HG03432 (cell line): ENCODE results near the gene TLK1.
"Not testable (repeated sequence)": the region's sequence is repeated elsewhere in the genome, so short reads cannot be mapped to it uniquely, and the experiment has no call there.

Experiments used
- ATAC-seq: cut with Tn5 transposase; IDR thresholded peaks from one replicate; pipeline ENCODE4 v1.9.1; 2021; ENCODE audit warnings: mild to moderate bottlenecking, moderate library complexity; ENCODE audit not compliant: unreplicated experiment

The TLK1 gene

DNA sequence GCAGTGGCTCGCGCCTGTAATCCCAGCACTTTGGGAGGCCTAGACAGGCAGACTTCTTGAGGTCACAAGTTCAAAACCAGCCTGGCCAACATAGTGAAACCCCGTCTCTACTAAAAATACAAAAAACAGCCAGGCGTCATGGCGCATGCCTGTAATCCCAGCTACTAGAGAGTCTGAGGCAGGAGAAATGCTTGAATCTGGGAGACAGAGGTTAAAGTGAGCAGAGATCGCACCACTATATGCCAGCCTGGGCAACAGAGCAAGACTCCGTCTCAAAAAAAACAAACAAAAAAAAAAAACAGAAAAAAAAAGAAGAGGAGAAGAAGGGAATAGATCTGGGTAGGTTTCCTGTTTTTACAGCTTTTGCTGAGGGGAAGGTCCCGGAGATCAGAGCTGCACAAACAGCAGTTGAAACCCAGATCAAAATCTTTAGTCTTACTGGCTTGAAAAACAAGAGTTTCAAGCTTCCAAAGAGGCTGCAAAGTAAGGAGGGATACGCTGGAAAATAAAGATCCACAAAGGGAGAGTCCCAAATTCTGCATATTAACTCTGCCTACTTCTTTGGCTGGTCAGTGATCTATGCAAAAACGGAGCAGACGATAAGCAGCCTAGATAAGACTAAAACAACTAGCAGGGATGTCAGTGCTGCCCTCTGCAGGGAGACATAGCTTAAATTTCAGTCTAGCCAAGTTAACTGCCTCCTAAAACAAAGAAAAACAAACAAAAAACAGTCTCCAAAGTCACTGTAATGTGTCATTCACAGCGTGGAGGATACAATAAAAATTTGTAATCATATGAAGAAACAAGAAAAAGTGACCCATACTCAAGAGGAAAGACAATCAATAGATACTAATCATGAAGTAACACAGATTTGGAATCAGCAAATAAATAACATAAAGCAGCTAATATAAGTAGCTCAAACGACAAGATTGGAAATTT lies 74.1 kb downstream of the TLK1 start:
- no peak for ATAC-seq

DNA sequence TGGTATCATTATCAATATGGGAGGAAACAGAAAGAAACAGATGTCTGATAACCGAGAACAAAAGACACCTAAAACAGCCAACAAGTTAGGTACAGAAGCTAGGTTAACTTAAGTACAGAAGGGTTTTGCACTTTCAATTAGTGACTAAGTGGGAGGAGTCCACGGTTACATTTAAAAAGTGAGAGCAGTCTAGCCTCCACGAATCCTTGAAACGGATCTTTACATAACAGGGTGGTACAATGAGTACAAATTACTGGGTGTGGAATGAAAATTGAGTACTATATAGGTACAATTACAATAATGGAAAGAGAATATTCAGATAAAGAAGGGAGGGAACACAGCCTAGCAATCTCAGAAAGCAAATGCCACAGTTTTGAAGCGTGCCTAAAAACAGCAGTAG lies 76.6 kb downstream of the TLK1 start:
- ATAC-seq = no peak

DNA sequence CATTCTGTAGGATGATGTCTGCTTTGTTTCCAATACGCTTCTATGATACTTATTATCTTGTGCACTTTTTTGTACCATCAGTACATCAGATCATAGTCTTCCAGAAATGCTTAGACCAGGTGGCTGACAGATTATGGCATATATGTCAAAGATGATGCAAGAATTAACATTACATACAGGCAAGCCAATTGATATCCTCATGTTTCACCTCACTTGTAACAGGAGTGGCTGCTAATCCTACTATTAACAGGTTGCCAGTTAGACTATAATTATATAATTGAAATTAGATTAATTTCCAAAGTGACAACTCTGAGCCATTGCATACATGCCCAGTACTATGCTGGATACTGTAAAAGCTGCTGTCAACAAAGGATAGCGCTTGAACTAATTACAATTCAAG lies 77.2 kb downstream of the TLK1 start:
- no peak for ATAC-seq

DNA sequence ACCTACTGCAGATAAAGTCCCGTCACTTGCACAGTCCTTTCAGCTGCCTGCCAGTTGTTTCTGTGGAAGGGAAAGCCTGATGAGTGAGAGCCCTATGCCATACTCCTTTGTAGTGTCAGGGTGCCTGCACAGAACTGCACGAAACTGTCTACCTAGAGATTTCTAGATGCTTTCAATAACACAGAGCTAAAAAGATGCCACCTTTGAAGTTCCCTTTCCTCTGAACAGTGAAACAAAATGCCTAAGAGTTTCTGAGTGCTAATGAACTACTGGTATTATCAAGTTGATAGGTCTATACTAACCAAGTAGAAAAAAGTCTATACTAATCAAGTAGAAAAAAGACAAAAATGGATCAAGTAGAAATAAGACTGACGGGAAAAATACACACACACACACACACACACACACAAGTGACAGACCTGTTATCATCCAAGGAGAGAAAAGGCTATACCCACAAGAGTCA lies 79.0 kb downstream of the TLK1 start:
- no peak for ATAC-seq

DNA sequence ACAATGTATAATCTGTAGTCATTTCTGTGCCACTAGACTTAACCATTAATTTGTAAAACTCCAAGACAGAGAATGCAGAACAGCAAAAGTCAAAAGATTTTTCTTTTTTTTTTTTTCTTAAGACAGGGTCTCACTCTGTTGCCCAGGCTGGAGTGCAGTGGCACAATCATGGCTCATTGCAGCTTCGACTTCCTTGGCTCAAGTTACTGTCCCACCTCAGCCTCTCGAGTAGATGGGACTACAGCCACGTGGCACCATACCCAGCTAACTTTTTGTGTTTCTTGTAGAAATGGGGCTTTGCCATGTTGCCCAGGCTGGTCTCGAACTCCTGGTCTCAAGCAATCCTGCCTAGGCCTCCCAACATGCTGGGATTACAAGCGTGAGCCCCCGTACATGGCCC lies 80.1 kb downstream of the TLK1 start:
- ATAC-seq = no peak

DNA sequence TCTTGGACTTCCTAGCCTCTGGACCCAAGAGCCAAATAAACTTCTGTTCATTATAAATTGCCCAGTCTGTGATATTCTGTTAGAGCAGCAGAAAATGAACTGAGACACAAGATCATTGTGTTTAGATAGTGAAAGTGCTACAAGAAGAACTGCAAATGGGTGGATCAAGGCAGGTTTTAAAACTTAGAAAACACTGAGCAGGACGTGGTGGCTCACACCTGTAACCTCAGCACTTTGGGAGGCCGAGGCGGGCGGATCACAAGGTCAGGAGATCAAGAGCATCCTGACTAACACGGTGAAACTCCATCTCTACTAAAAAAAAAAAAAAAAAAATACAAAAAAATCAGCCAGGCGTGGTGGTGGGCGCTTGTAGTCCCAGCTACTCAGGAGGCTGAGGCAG lies 84.3 kb downstream of the TLK1 start:
- not testable (repeated sequence) for ATAC-seq

DNA sequence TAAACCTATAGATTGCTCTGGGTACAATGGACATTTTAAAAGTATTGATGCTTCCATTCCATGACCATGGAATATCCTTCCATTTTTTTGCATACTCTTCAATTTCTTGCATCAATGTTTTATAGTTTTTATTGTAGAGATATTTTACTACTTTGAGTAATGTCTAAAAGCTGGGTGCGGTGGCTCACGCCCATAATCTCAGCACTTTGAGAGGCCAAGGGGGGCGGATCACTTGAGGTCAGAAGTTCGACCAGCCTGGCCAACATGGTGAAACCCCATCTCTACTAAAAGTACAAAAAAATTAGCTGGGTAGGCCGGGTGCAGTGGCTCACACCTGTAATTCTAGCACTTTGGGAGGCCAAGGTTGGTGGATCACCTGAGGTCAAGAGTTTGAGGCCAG lies 88.5 kb downstream of the TLK1 start:
- no peak for ATAC-seq

DNA sequence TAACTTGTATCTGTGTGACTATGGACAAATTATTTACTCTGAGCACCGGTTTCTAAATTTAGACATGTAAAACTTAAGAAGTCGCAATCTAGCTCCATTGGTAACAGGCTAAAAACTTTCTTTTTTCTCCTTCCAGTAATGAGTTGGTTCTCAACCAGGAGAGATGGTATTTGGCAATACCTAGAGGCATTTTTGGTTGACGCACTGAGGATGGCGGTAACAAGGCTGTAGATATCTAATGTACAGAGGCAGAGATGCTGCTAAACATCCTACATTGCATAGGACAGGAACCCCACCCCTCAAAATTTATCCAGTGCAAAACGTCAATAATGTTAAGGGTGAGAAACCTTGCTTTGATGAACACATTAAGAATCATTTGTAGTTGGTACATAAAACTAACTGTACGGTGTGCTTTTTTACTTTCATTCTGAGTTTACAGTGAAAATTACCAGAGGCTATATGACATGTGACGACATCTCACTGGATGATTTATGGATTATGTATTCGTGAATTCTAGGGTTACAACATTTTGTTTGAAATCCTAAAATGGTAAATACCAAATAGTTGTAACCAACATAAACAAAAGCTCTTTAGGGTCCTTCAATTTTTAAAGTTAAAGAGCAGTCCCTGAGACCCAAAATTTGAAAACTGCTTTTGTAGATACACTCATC lies 91.3 kb downstream of the TLK1 start:
- ATAC-seq = no peak

DNA sequence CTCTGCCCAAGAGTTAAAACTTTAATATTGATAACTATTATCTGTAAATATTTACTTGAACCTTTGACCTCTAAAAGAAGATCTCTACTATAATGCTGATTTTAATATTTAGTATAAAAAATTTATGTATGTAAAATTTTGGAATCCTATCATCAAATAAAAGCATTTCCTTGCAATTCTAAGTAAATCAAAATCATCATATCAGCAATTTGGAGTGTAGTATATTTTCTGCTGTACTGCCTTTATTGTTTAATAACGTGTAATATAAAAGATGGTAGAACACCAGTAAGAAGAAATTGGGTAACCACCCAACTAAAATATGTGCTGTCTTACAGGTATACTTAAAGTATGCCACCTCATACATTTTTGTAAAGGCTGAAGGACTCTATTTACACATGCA lies 94.6 kb downstream of the TLK1 start:
- no peak for ATAC-seq

DNA sequence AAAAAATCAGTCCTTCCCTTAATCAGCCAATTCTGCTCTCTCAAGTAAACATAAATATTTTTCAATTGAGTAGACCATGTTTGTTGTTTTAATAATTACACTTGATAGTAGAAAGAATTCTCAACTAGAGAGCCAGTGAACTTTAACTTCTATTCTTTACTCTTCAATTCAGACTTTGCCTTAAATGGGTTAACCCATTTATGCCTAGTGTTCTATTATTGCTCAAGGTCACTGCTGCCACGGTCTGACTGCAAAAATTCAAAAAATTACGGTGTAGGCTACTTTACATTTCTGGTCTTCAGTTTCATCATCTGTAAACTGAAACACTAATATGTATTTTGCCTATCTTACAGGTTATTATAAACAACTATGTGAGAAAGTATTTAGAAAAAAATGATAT lies 103.1 kb downstream of the TLK1 start:
- no peak for ATAC-seq

DNA sequence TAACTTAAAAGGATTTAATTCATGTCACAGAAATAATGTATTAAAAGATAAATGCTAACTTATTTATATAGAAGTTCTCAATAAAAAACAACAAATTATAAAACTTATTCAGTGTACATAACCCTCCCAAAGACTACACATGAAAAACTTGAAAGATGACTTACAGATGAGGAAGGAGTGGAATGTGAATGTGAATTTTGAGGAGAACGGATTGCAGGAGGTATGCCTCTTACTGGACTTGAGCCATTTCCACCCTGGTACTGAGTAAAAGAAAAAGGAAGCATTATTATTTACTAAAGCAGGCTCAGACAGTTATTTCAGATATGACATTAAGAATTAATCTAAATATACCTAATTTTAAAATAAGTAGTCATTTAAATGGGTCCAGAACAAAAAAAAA lies 104.4 kb downstream of the TLK1 start:
- no peak for ATAC-seq

DNA sequence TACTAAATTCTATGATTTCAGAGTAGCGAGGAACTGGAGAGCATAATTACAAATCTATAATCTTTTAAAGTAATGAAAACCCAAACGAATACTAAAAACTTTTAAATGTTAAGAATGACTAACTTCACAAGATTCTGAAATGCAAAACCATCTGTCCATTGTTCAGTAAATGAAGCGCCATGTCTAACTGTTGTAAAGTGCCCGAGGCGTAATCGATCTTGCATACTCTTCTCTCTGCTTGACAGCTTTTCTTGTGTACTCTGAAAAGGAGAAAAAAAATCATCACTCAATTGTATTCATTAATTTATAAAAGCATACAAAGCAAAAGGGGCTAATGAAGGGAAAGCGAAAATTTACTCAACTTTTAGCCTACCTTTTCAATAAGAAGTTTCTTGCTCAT lies 111.0 kb downstream of the TLK1 start:
- ATAC-seq = no peak

DNA sequence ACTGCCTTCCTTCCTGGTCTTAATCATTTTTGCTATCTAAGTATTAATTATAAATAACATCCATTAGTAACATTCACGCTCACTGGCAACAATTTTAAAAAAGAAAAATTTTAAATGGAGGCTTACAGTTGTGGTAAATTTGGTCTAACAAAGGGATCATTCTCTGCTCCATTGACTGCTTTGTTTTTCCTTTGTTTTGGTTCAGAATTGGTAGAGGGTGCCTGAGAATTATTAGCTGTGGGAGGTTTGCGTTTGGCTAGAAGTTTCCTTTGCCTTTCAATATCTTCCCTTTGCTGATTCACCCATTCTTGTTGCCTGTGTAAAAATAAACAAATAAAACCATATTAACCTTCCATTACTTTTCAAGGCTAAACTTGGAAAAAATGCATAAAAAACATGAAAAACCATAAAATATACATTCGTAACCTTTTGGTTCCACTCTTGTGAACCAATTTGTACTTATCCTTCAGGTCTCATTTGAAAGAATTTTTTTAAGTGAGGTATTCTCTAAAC lies 114.6 kb downstream of the TLK1 start:
- no peak for ATAC-seq

DNA sequence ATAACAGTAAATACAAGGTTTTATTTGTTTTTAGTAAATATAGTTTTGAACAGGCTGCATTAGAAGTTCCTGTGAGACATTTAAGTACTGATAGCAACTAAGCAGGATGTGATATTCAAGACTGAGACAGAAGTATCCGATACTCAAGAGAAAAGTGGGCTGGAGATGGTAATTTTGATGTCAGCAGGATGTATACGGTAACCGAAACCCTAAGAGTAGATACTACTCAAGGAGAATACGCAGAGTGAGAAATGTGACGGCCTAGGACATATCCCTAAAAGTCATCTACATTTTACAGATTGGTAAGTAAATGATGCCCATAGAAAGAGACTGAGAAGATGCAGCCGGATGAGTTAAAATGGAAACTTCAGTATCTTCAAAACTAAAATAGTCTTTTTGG lies 116.3 kb downstream of the TLK1 start:
- no peak for ATAC-seq

DNA sequence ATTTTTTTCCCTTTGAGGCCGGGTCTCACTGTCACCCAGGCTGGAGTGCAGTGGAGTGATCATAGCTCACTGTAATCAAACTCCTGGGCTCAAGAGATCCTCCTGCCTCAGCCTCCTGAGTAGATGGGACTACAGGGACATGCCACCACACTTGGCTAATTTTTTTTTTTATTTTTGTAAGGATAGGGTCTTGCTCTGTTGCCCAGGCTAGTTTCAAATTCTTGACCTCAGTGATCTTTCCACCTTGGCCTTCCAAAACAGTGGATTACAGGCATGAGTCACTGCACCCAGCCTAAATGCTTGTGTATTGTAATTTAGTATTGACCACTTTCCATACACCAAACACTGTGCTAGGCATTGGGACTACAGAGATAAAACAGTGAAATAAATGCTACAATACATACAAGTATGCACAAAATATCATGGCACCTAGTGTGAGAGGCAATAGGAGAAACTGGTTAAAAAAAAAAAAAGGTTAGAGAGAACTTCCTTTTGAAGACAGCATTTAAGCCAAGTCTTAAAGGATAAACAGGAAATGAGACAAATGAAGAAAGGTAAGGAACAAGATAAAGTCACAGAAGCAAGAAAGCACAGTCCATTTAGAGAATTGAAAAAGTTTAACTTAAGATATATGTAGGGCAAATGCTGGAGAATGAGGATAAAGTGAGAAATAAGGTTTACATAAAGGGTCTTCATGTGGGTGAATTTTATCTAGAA lies 118.3 kb downstream of the TLK1 start:
- ATAC-seq = no peak

DNA sequence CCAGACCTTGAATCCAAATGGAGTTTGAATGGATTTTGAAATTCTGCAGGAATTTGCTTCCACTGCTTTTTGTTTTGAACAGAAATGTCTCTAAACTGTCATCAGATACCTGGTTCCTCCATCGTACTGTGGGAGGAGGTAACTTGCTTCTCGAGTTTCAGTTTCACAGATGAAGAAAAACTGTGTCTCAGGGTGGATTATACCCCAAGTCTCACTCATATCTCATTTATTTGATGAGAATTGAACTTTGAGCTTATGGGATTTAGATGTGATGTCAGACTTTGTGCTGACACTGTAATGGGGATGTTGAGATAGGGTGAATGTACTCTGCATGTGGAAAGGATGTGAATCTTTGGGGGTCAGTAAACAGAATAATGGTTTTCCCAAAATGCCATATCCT lies 124.2 kb downstream of the TLK1 start:
- no peak for ATAC-seq

DNA sequence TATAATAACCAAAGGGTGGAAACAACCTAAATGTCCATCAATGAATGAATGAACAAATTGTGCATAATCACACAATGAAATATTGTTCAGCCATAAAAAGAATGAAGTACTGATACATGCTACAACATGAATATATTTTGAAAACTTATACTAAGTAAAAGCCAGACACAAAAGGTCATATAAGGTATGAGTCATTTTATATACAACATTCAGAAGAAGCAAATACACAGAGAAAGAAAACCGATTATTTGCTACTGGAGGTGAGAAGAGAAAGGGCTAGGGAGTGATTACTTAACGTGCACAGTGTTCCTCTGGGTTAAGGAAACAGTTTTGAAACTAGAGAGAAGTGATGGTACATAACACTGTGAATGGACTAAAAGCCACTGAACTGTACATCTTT lies 126.4 kb downstream of the TLK1 start:
- ATAC-seq = no peak

DNA sequence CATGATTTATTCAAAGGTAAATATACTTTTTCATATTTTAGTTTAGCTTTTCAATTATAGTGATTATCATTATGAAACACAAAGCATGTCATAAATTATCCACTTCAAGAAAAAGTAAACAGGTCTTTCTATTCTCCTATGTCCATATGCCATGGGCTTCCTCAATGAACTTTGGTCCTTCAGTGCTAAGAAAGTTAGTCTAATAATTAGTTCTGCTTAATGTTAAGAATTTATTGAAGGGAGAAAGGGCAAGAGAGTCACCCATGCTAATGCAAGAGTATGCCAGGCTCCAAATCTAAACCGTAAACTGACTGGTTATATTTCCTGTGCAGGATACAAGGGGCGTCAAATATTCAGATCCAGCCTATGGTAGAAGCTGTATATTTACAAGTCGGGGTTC lies 135.5 kb downstream of the TLK1 start:
- ATAC-seq = no peak

DNA sequence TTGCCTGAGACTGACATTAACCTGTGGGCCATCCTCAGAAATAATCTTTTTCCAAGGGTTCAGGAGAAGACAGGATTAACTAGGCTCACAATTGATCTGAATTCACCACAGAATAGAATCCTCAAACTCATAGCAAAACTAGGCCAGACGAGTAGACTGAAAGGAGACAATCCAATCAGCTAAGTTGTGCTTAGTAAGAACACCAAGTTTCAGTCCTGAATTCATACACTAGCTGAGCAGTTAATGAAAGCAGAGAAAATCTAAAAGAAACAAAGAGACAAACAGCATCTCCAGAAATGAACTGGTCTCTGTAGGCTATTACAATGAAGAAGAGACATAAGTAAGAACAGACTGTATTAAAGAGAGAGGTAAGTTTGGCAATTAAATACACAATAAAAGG lies 142.2 kb downstream of the TLK1 start:
- peak; percentile 78 for ATAC-seq

DNA sequence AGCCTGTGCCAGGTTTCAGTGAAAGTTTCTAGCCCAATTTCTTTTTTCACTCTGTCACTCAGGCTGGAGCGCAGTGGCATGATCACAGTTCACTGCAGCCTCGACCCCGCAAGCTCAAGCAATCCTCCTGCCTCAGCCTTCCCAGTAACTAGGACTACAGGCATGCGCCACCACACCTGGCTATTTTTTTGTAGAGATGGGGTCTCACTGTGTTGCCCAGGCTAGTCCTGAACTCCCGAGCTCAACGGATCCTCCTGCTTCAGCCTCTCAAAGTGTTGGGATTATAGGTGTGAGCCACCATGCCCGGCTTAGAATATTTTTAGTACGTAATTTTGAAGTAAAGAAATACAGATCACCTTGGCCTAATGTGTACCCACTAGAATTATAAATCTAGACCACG lies 144.6 kb downstream of the TLK1 start:
- no peak for ATAC-seq

DNA sequence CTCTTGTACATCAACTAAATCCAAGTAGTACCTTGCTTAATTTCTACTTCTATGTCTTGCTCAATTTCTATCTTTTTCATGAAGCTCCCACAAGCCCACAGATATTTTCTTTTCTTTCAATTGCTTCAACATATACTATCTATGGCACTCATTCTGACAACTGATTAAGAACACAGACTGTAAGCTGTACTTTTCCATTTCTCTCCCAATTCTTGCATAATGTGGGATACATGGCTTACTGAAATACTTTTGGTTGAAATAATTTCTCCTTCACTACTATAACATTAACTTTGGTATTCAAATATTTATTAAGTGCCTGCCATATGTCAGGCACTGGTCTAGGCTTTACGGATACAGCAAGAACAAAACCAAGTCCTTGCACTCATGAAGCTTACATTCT lies 146.8 kb downstream of the TLK1 start:
- no peak for ATAC-seq
